ENCODE measurements around the gene LBR.

Gene LBR

DNA sequence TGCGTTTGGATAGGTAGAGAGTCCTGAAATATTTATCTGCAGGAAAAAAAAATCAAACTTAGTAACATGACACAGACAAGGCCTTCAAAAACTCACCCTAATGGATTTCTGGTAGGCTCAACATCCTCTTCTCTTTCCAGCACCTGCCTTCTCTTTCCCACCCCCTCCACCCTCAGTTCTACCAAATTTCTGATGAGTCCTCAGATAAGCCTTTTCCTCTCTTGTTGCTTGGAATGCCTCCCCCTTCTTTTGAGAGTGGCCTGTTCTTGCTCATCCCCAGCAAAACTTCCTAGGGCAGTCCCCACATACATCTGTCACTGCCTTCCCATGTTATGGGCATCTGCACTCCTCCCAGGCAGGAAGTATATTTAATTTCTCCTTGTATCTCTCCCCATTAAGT lies 7.6 kb upstream of the LBR start:
- ChIA-PET CTCF (no interaction called here), POLR2A (no interaction called here)
- Histone ChIP-seq H3K4me3 (ENCODE audit: low read depth, low read length) (no peak overlapping the region), H3K9me3 (ENCODE audit: control insufficient read depth, insufficient read depth, low read depth, low read length) (no peaks in the 10 kb centered on the region), H3K4me1 (ENCODE audit: control insufficient read depth, insufficient read depth, low read length) (no peaks in the 10 kb centered on the region), H3K36me3 (ENCODE audit: control insufficient read depth in 2 of 2, insufficient read depth in 1 of 2, low read length in 2 of 2) (no peaks in the 10 kb centered on the region), H3K27ac (ENCODE audit: extremely low read depth, low read depth, low read length) (no peak overlapping the region)
- TF ChIP-seq, protein P1, sequence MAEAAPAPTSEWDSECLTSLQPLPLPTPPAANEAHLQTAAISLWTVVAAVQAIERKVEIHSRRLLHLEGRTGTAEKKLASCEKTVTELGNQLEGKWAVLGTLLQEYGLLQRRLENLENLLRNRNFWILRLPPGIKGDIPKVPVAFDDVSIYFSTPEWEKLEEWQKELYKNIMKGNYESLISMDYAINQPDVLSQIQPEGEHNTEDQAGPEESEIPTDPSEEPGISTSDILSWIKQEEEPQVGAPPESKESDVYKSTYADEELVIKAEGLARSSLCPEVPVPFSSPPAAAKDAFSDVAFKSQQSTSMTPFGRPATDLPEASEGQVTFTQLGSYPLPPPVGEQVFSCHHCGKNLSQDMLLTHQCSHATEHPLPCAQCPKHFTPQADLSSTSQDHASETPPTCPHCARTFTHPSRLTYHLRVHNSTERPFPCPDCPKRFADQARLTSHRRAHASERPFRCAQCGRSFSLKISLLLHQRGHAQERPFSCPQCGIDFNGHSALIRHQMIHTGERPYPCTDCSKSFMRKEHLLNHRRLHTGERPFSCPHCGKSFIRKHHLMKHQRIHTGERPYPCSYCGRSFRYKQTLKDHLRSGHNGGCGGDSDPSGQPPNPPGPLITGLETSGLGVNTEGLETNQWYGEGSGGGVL (tag by site-specific recombination; IDR thresholded peaks at IDR 0.05) = 0 out of 2 replicates have a peak, but pooled peaks have one; percentile 17
- TF ChIP-seq EGR2 (tag by site-specific recombination; IDR thresholded peaks at IDR 0.05; ENCODE audit: low read depth) (peak; percentile 90), KLF1 (tag by site-specific recombination; IDR thresholded peaks at IDR 0.05) (no peak), ZFHX2 (tag by site-specific recombination; conservative IDR thresholded peaks at IDR 0.05) (peak; percentile 79), PRDM10 (tag by site-specific recombination; IDR thresholded peaks at IDR 0.05) (peak; percentile 88), ZNF148 (tag by site-specific recombination; IDR thresholded peaks at IDR 0.05; ENCODE audit: borderline replicate concordance) (no peak)

GRCh38 chr1:225435076-225435475 lies 7.2 kb upstream of the LBR start:
- Histone ChIP-seq H3K4me3 (ENCODE audit: low read depth, low read length) (no peak overlapping the region), H3K9me3 (ENCODE audit: control insufficient read depth, insufficient read depth, low read depth, low read length) (no peaks in the 10 kb centered on the region), H3K27ac (ENCODE audit: extremely low read depth, low read depth, low read length) (no peak overlapping the region), H3K36me3 (ENCODE audit: control insufficient read depth in 2 of 2, insufficient read depth in 1 of 2, low read length in 2 of 2) (no peaks in the 10 kb centered on the region), H3K4me1 (ENCODE audit: control insufficient read depth, insufficient read depth, low read length) (no peaks in the 10 kb centered on the region)
- no peak for TF ChIP-seq ZNF391 (tag by site-specific recombination; IDR thresholded peaks at IDR 0.05; ENCODE audit: borderline replicate concordance, low read depth)
- no peak for TF ChIP-seq ZNF146 (tag by site-specific recombination; IDR thresholded peaks at IDR 0.05)
- no peak for TF ChIP-seq ZNF777 (tag by site-specific recombination; IDR thresholded peaks at IDR 0.05; ENCODE audit: borderline replicate concordance)
- ChIA-PET POLR2A (no interaction called here), CTCF (no interaction called here)

GRCh38 chr1:225434046-225434445 lies 6.2 kb upstream of the LBR start:
- Histone ChIP-seq H3K36me3 (ENCODE audit: control insufficient read depth in 2 of 2, insufficient read depth in 1 of 2, low read length in 2 of 2) (no peaks in the 10 kb centered on the region), H3K27ac (ENCODE audit: extremely low read depth, low read depth, low read length) (no peak overlapping the region), H3K9me3 (ENCODE audit: control insufficient read depth, insufficient read depth, low read depth, low read length) (no peaks in the 10 kb centered on the region), H3K4me3 (ENCODE audit: low read depth, low read length) (no peak overlapping the region), H3K4me1 (ENCODE audit: control insufficient read depth, insufficient read depth, low read length) (no peaks in the 10 kb centered on the region)
- ChIA-PET POLR2A (interaction anchor here (0.6 kb wide), 1 partner anchor 9 kb away, joined by 5 read pairs; no protein-coding TSS in a partner anchor), CTCF (interaction anchor here (0.6 to 1.1 kb wide), 3 partner anchors 8 to 41 kb away, joined by 3 to 7 read pairs (median 5); no protein-coding TSS in a partner anchor)
- no peak for TF ChIP-seq SP2 (tag by site-specific recombination; IDR thresholded peaks at IDR 0.05)
- TF ChIP-seq, protein P2, sequence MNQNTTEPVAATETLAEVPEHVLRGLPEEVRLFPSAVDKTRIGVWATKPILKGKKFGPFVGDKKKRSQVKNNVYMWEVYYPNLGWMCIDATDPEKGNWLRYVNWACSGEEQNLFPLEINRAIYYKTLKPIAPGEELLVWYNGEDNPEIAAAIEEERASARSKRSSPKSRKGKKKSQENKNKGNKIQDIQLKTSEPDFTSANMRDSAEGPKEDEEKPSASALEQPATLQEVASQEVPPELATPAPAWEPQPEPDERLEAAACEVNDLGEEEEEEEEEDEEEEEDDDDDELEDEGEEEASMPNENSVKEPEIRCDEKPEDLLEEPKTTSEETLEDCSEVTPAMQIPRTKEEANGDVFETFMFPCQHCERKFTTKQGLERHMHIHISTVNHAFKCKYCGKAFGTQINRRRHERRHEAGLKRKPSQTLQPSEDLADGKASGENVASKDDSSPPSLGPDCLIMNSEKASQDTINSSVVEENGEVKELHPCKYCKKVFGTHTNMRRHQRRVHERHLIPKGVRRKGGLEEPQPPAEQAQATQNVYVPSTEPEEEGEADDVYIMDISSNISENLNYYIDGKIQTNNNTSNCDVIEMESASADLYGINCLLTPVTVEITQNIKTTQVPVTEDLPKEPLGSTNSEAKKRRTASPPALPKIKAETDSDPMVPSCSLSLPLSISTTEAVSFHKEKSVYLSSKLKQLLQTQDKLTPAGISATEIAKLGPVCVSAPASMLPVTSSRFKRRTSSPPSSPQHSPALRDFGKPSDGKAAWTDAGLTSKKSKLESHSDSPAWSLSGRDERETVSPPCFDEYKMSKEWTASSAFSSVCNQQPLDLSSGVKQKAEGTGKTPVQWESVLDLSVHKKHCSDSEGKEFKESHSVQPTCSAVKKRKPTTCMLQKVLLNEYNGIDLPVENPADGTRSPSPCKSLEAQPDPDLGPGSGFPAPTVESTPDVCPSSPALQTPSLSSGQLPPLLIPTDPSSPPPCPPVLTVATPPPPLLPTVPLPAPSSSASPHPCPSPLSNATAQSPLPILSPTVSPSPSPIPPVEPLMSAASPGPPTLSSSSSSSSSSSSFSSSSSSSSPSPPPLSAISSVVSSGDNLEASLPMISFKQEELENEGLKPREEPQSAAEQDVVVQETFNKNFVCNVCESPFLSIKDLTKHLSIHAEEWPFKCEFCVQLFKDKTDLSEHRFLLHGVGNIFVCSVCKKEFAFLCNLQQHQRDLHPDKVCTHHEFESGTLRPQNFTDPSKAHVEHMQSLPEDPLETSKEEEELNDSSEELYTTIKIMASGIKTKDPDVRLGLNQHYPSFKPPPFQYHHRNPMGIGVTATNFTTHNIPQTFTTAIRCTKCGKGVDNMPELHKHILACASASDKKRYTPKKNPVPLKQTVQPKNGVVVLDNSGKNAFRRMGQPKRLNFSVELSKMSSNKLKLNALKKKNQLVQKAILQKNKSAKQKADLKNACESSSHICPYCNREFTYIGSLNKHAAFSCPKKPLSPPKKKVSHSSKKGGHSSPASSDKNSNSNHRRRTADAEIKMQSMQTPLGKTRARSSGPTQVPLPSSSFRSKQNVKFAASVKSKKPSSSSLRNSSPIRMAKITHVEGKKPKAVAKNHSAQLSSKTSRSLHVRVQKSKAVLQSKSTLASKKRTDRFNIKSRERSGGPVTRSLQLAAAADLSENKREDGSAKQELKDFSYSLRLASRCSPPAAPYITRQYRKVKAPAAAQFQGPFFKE (tag by site-specific recombination; IDR thresholded peaks at IDR 0.05; ENCODE audit: borderline replicate concordance) = no peak
- no peak for TF ChIP-seq ZNF18 (tag by site-specific recombination; IDR thresholded peaks at IDR 0.05)

Measured in HEK293 (cell line).